Stimulated activated CD8-positive, alpha-beta memory T cell treated with anti-CD3 and anti-CD28 coated beads, Interleukin-4, amount 100 ng/mL, for 48 hours (primary cell): ENCODE results near the gene KRTAP26-1.

Experiments
- DNase-seq: peaks from one replicate; pipeline ENCODE4 v3.0.0-alpha.2; 2020

The KRTAP26-1 gene

DNA sequence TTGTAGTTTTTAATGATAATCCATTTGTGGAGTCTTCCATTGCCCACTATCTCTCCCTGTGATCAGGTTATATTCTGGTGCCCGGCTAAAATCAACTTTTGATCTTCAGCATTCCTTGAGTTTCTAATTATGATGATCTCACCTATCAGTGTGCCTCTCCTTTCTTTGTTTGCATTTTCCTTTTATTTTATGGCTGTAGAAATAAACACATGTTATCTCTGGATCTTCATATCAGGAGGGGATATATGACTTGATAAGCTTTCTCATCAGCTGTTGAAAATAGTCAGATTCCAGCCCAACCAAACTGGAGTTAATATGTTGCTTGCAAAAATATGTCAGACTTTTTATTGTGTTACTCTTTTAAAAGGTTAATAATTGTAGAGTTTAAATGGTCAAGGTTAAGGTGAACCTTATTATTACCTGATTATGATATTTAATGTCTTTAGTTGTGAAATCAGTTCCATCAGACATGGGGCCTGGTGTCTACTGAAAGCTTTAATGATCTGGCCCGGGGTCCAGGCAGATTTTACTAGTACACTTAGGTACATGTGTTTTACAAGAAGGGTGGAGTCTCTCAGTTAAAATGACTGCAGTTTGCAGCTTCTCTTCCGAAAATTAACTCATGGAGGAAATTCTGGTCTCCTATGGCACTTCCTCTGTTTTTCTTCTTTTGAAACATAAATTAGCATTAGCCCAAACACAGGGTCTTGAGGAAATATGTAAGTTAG lies 50.1 kb downstream of the KRTAP26-1 start:
- no peak for DNase-seq
